T follicular helper cell (primary cell): Measurements from ENCODE around the gene SLC12A1.

Source experiments
- DNase-seq: peaks from one replicate; pipeline ENCODE4 v3.0.0-alpha.2; 2020; ENCODE audit warnings: low read depth

The SLC12A1 gene

DNA sequence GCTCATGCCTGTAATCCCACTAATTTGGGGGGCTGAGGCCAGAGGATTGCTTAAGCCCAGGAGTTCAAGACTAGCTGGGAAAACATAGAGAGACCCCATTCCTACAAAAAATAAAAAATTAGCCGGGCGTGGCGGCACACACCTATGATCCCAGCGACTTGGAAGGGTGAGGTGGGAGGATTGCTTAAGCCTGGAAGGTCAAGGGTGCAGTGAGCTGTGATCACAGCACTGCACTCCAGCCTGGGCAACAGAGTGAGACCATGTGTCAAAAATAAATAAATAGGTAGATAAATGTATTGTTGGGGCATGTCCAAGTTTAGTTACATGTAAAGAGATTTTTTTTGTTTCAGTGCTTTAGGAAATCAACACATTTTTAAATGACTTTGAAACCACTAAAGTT is 36.4 kb downstream of the SLC12A1 start:
- no peak for DNase-seq

DNA sequence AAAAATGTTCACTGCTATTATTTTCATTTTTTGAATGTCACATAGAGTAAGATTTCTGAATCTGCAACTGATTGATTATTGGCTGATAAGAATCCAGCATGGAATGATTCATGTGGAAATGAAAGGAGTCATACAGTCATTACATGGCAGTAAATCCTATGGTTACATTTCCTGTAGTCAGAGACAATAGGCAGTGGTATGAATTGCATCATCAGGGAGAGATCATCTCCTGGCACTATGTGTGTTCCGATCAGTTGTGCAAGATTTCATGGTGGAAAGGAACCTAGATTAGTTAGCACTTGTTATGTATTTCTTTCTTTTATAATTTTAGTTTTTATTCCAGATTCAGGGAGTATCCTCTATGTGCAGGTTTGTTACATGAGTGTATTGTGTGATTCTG is 38.8 kb downstream of the SLC12A1 start:
- DNase-seq = no peak

DNA sequence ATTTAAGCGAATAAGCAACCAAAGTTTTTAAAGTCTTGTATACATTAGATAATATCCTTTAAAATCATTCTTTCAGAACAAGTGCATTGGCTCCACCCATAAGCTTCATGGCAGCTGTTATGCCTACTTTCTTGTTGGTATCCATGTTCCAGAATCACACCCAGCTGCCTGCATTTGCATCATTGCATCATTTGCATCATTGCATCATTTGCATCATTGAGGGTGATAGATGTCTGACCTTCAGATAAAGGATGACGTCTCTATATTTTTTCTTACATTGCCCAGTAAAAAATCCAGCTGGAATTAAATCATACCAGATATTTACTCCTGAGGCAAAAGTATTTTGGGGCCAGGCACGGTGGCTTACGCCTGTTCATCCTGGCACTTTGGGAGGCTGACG is 42.3 kb downstream of the SLC12A1 start:
- no peak for DNase-seq

DNA sequence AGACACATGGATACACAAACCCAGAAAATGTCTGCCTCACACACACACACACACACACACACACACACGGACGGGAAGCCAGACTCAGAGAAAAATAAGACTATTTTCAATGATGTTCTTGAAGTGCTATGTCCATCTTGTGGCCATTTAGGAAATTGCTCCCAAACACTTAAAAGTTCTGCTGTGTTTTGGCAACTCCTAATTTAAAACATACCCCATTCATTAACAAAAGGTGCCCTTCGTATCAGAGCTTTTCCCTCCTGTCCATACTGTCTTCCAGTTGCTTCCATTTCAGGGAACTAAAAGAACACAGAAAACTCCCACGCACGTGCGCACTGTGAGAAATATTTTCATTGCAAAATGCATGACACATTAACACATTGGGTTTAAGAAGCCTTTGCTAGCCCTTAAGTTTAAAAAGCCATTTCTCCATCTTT is 44.6 kb downstream of the SLC12A1 start:
- DNase-seq = no peak

DNA sequence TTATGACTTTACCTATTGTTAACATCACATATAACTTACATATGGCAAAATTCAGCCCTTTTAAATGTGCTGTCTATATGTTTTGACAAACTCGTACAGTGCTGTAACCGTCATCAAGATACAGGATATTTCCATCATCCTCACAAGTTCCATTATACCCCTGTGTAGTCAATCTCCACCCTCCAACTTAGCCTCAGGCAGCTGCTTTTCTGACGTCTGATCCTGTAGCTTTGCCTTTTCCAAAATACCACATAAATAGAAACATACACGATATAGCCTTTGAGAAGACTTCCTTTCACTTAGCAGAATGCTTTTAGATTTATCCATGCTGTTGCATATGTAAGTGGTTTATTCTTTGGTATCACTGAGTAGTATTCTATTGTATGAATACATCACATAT is 47.1 kb downstream of the SLC12A1 start:
- no peak for DNase-seq

DNA sequence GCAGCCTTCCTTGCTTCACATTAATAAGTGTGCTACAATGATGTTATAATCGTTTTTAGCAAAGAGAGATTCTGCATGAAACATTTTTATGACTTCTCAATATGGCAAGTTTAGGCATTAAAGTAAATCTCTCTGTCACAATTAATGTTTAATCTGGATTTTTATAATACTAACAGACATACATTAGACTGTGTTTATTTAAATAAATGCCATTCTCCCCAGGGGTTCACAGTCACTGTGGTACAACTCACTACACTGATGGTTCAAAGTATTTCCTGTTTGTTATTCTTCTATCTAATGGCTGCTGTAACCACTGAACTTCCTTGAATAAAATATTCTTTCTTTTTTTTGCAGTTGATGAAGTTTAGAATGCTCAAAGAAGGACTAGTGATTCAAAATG is 59.0 kb downstream of the SLC12A1 start:
- no peak for DNase-seq

DNA sequence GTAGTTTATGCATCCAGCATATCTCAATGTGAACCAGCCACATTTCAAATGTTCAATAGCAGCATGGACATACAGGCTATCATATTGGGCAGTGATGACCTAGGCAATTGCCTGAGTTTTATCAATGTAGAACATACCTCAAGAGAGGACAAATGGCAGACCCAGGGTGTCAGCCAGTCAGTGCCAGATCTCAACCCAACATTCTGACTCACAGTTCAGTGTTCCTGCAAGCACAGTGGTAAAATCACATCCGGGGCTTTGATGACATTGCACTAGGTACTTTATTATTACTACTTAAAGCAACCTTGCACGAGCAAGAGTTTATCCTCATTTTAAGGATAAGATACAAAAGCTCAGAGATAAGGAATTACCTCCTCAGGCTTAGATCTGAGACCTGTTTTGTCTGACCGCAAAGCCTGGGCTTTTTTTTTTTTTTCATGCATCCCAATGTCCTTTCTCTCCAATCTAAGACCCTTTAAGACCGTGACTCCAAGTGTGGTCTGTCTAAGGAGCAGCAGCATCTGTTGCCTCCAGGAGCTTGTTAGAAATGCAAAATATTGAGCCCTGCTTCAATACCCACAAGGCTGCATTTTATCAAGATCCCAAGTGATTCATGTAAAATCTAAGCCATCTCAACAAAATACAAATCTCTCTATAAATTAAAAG is 60.1 kb downstream of the SLC12A1 start:
- DNase-seq = no peak

DNA sequence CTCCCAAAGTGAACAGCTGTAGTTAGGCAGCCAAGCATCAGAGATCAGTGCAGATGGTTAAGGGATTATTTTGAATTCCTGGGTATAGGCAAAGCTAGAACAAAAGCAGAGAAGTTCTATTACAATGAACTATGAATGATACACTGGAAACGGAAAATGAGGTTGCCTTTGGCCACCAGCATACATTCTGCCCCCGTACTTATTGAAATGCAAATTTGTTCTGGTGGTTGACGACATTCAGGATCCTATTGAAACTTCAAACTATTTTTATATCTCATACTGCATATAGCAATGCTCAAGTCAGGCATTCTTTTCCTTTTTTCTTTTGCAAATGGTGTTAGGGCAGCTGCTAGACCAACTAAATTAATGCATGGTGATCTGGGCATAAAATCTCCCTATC is 61.7 kb downstream of the SLC12A1 start:
- no peak for DNase-seq

DNA sequence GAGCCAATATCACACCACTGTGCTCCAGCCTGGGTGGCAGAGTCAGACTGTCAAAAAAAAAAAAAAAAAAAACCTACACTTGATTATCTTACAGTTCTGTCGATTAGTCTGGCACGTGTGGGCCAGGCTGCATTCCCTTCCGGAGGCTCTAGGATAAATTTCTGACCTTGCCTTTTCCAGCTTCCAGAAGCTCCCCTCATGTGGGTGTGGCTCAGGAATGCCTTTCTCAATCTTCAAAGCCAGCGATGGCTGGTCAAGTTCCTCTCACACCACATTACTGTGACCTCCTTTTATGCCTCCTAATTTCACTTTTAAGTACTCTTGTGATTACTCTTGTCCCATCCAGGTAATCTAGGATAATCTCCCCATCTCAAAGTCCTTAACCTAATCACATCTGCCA is 66.9 kb downstream of the SLC12A1 start:
- DNase-seq = no peak

DNA sequence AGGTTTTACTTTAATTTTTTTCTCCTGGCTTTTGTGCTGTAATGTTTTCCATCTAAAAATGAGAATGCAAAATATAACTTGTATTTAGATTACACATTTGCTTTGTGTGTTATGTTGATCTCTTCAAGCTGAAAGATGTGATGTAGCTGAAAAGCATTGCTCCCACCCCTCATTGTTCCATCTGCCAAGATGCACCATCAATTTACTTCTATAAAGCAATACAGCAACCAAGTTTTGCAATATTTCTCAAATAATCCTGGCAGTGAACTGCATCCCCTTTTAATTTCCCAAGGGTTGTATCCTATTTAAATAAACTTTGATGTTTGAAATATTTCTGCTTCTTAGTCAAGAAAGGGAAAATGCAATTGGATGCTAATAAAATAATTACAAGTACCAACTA is 72.6 kb downstream of the SLC12A1 start:
- DNase-seq = no peak

DNA sequence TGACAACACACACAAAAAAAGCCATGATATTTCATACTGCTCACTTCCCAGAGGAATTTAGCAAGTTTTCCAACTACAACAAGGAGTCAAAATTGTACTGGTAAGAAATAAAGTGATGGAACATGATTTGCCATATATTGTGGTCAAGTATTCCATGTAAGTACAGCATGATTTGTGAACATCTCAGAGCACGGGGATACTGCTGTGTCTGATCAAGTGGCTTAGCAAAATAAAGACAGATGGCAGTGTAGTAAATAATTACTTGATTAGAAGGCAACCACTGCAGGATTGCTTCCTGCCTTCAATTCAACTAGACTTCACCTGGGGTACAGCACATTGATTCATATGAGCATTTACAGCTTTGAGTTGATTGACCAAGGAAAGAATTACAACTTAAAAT is 73.5 kb downstream of the SLC12A1 start:
- no peak for DNase-seq

DNA sequence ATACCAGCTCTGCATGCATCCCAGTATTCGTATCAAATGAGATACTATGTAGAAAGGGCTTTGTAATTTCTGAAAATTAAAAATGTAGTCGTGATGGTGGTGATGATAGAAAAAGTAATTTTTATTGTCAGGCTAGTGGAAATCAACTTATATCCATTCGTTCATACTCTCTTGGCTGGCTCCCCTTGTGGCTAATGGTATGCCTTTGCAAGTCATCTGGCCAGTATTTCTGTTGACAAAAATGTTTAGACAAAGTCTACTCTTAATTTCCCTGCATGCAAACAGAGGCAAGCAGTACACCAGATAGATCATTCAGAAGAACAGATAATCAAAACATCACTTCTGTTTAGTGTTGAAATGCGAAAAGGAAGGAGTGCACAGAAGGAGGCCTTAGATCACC is 75.6 kb downstream of the SLC12A1 start:
- DNase-seq = no peak

DNA sequence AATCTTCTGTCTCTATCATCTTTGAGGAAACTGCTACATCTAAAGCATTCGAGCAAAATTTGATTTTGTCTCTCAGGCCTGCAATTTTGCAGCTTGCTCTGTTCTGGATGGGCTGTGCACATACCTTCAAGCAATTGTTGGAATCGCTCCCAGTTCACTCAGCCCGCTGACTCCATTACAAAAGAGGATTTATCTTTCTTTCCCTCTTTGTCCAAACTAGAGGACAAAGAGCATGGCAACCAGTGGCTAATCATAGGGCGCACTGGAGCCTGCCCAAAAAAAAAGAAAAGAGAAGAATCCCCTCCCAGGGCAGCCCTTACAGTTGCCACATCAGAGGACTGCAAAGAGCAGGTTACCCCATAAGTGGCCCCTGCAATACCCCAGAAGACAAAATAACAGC is 76.1 kb downstream of the SLC12A1 start:
- no peak for DNase-seq

DNA sequence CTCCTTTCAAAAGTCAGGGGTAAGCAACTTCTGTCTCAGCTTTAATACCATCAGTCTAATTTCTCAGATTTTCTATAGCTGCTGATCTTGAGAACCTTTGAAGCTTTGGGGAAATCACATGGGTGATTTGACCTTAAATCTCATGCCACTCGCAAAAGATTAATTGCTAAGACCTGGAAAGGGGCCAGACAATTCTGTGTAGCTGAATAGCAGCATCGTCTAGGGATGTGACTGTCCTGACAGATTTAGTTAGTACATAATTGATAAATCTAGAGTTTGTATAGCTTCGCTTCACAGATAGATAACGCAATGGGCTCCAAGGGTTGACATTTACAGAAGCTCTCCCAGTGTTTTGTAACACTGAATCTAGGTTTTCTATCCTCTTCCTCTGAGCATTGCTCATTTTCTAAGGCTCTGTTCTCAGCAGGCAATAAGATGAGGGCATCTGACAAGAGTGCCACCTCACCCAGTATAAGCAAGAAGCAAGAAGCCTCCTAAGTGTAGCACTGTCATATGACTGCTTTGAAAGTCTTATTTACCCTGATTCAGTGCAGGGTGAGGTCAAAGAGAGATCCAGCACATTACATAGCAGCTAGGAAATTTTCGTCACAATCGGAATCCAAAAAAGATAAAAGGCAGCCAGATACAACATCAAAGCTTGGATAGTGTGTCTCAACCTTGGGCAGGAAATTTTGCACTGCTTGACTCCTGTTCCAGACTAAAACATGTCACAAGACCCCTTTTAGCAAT is 77.5 kb downstream of the SLC12A1 start:
- DNase-seq = no peak

DNA sequence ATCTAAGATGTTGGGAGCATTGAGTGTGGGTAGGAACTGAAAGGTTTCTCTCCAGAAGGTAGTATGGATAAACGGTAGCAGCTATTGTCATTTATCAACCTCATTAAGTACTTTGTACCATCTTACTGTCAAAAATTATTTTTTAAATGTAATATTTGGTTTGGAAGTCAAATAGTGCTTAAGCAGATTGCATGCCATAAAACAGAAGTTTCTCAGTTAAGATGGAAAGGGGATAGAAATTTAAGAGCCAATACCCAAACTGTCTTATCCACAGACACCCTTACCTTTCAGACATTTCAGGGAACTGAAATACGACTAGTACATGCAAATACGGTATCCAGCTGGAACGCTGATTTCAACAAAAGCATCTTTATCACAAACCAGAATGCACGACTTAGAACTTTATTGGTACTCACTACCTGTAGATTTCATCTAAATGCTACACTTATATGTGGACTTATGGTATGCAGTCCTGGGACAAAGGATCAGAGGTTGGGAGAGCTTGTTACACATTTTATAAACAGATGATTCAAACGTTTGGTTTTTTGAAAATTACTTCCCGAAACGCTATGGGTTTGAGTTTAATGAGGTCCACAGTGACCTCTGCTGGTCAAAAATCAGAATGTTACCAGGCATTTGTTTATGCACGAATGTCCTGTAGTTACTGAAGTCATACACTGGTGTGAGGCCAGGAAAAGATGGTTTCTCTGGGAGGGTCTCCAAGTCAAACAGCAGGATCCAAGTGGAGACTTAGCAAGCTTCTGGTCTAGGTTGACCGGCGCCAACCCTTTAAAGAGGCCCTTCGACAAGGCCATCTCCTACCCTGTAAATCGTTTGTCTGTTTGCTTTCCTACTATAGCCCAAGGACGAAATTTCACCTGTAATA is 79.5 kb downstream of the SLC12A1 start:
- DNase-seq = no peak

DNA sequence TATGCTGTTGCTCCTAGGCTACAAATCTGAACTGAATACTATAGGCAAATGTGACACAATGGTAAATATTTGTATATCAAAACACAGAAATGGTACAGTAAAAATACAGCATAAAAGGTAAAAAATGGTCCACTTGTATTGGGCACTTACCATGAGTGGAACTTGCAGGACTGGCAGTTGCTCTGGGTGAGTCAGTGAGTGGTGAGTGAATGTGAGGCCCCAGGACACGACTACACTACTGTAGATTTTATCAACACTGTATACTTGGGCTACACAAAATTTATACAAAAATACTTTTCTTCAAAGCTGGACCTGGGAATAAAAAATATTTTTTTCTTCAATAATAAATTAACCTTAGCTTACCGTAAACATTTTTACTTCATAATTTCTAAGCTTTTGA is 83.5 kb downstream of the SLC12A1 start:
- no peak for DNase-seq

DNA sequence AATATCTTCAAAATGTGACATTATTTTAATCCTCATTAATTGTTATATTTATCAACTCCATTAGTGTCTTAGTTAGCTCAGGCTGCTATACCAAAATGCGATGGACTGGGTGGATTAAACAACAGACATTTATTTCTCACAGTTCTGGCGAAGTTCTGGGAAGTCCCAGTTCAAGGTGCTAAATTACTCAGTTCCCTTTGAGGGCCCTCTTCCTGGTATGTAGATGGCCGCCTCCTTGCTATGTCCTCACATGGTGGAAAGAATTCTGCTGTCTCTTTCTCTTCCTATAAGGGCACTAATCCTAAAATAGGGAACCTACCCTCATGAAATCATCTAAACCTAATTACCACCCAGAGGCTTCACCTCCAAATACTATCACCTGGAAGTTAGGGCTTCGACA is 86.4 kb downstream of the SLC12A1 start:
- no peak for DNase-seq

DNA sequence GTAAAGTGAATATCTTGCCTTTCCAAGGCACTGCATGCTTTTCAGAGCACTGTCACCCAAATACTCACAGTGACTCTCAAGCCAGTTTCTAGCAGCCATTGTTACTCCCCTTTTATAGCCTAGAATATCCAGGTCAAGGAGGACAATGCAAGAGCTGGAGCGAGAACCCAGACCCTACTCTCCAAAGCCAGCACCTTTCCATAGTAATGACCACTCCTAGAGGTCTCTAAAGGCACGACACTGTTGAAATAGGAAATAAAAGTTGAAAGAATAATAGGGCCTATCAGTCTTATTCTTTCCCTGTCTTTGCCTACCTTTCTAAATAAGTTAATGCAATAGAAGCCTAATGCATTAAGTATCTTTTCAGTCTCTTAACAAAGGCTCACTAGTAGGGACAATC is 91.6 kb downstream of the SLC12A1 start:
- no peak for DNase-seq

DNA sequence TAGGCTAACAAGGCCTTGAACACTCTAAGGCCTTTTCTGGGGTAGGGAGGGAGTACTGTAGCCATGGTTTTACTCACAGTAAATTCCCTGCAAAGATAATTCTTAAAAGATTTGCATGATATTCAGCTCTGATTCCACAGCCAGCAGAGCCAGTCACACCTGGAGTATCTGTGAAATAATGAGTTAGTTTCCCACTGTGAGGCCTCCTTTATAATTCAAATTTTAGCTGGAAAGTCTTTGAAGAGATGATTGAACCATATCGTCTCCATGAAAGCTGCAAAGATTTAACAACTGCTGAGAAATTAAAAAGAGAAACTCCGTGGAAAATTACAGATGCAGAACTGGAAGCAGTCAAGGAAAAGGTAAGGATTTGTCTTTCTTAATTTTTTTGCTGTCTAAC is 92.8 kb downstream of the SLC12A1 start:
- no peak for DNase-seq

DNA sequence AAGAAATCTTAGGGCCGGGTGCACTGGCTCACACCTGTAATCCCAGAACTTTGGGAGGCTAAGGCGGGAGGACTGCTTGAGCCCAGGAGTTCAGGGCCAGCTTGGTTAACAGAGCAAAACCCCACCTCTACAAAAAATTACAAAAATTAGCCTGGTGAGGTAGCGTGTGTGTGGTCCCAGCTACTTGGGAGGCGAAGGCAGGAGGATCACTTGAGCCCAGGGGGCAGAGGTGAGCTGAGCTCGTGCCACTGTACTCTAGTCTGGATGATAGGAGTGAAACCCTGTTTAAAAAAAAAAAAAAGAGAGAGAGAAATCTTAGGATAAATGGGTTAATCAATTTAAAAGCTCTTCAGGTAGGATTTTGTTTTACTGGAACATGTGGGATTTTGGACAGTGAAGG is 93.9 kb downstream of the SLC12A1 start:
- no peak for DNase-seq

DNA sequence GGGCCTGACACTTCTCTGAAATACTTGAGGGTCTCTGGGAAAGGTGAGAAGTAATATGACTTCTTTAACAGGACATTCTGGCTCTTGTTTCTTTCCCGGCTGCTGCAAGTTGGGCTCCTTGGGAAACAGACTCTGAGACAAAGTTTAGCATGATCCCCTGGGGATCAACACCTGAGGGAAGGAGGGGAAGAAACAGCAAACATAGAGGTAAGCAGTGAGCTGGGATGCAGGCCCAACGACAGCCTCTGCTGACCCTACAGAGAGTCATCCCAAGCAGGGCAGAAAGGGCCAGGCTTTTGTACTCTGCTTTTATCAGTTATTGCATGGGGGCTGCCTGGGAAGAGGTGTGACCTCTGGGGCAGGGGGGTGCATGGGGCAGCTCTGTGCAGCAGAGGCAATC is 98.3 kb downstream of the SLC12A1 start:
- no peak for DNase-seq

DNA sequence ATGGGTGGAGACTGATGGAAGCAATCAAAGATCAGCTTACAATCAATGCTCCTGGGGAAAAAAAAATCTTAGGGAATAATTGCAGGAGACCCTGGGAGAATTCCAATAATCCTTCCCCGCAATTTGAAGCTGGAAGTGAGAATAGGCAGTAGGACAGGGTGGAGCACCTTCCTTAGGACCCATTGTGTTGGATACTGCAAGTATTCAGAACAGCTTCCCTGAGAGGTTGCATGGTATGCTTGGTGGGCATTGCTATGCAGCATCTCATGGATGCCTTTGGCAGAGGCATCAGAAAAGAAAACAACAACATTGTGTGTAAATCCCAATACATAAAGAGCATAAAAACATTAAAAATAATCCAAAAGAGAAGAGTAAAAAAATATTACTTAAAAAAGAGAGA is 100.5 kb downstream of the SLC12A1 start:
- DNase-seq = no peak

DNA sequence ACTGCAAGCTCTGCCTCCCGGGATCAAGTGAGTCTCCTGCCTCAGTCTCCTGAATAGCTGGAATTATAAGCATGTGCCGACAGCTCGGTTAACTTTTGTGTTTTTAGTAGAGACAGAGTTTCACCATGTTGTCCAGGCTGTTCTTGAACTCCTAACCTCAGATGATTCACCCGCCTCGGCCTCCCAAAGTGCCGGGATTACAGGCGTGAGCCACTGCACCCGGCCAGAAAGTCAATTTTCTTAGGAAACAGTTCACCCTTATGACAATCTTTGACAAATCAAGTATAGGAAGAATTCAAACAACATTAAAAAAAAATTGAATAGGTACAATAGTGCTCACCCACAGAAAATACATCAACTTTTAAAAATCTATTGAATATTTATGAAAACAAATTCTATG is 101.5 kb downstream of the SLC12A1 start:
- no peak for DNase-seq
